Coronary artery (tissue), 2 donors: ENCODE measurements around the gene CDC5L.

ENCODE experiments used
- DNase-seq: peaks from one replicate; pipeline ENCODE4 v3.0.0-alpha.2; 2017; ENCODE audit warnings: low spot score
- H3K27ac ChIP-seq, 2 donors: fragments of 200-600 bp; sonication (generic); one replicate each; pipeline ENCODE4 v1.5.1; 2016 to 2019
- H3K4me3 ChIP-seq: fragments of 200-600 bp; sonication (generic); 2 replicates; pipeline ENCODE4 v1.5.1; 2016; ENCODE audit warnings: mild to moderate bottlenecking, moderate library complexity
- CTCF ChIP-seq: fragments of 200-600 bp; sonication (generic); IDR thresholded peaks from one replicate; pipeline ENCODE4 v1.5.1; 2019; ENCODE audit warnings: antibody characterized with exemption

The CDC5L gene

GRCh38 chr6:44411141-44411540 lies 23.6 kb downstream of the CDC5L start:
- Histone ChIP-seq H3K27ac (no peak overlapping the region), H3K4me3 (no peak overlapping the region)
- TF ChIP-seq CTCF: no peak
- no peak for DNase-seq

DNA sequence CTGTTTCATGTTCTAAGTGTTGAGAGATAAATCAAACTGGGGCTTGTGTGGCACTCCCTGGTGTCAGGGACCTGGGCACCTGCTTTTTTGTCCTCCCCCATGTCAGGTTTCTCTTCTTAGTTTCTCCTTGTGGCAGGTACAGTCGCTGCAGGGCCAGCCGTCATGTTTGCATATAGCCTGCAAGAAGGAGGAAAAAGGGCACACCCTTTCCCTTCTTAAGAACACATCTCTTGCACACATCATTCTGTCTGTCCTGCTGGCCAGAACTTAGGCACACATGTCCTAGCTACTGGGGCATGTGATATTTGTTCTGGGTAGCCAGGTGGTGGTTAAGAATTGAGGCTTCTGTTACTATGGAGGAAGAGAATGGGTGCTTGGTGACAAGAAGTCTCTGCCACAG lies 27.9 kb downstream of the CDC5L start:
- no peak overlapping the region for H3K4me3 ChIP-seq
- no peak overlapping the region for H3K27ac ChIP-seq
- DNase-seq: no peak
- TF ChIP-seq CTCF: no peak

DNA sequence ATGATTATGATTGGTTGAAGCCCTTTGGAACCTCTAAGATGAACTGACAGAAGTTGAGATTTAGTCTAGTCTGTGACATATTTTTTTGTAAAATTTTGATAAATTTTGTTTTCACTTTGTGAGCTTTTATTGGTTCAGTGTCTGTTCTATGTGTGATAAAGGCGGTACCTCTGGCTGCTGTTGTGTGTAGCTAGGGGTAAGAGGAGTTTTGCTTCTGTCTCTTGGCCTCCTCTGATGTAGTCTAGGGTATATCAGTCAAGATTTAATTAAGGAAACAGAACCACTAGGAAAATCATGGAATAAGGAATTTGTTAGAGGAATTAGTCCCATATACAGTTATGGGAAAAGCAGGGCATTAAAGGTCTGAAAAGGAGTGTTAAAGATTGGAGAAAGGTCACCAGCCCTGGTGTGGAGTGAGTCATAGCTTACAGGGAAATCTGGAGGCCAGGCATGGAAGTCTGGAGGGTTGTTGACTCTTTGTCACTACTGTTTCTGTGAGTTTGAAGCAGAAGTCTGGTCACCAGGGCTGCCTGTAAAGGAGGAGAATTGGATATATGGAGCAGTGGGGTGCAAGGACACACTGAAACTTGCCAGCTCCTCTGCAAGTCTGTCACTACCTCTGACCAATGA lies 28.5 kb downstream of the CDC5L start:
- DNase-seq: no peak
- no peak overlapping the region for H3K4me3 ChIP-seq
- H3K27ac ChIP-seq: no peak overlapping the region
- TF ChIP-seq CTCF: no peak

DNA sequence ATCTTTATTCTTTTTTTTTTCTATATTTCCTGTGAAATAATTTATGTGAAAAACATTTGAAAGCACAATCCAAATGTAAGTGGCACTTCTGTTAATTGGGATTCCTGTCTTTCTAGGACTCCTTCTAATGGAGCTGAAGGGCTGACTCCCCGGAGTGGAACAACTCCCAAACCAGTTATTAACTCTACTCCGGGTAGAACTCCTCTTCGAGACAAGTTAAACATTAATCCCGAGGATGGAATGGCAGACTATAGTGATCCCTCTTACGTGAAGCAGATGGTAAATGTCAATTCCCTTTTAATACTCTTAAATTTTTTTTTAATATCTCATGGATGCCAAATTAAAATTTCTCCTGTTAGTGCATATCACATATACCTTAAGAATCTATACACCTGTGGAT lies 35.0 kb downstream of the CDC5L start:
- H3K4me3 ChIP-seq: no peak overlapping the region
- no peak for DNase-seq
- no peak for TF ChIP-seq CTCF
- no peak overlapping the region for H3K27ac ChIP-seq

GRCh38 chr6:44423306-44423705 lies 35.8 kb downstream of the CDC5L start:
- no peak overlapping the region for H3K27ac ChIP-seq
- no peak for DNase-seq
- H3K4me3 ChIP-seq: no peak overlapping the region
- TF ChIP-seq CTCF: no peak

GRCh38 chr6:44425951-44426350 lies 38.4 kb downstream of the CDC5L start:
- H3K4me3 ChIP-seq: no peak overlapping the region
- TF ChIP-seq CTCF: no peak
- H3K27ac ChIP-seq: no peak overlapping the region
- DNase-seq: no peak

DNA sequence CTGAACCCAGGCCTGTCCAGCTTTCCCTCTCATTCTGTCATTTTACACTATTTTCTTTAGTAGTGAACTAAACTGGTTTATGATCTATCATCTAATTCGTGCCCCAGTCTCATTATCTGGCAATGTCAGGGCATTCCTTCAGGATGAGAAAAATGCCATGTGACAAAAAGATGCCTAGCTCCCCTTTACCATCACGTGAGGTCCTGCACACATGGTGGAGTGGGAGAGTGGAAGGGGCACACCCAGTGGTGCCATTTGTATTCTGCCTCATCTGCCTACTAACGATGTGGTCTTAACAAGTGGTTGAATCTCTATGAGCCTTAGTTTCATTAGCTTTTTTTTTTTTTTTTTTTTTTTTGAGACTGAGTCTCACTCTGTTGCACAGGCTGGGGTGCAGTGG lies 41.2 kb downstream of the CDC5L start:
- Histone ChIP-seq H3K4me3 (no peak overlapping the region), H3K27ac (no peak overlapping the region)
- no peak for DNase-seq
- TF ChIP-seq CTCF: no peak
